GM21423 (cell line): ENCODE data around the gene TTLL6.
"Not testable (repeated sequence)": the region's sequence is repeated elsewhere in the genome, so short reads cannot be mapped to it uniquely, and the experiment has no call there.

ENCODE experiments used
- ATAC-seq: cut with Tn5 transposase; IDR thresholded peaks from one replicate; pipeline ENCODE4 v1.9.1; 2021; ENCODE audit warnings: mild to moderate bottlenecking, moderate library complexity; ENCODE audit not compliant: unreplicated experiment

Gene TTLL6

GRCh38 chr17:48816438-48816773, 623 bp downstream of the TTLL6 start:
- no peak for ATAC-seq

GRCh38 chr17:48815311-48815710, 1.7 kb downstream of the TTLL6 start:
- no peak for ATAC-seq

- ATAC-seq = no peak
Measured at GRCh38 chr17:48814504-48814903, 2.5 kb downstream of the TTLL6 start.

GRCh38 chr17:48812001-48812400, 5.0 kb downstream of the TTLL6 start:
- ATAC-seq = no peak

- ATAC-seq = no peak
Measured at GRCh38 chr17:48809182-48809581, 7.8 kb downstream of the TTLL6 start.

GRCh38 chr17:48804936-48805411, 12.1 kb downstream of the TTLL6 start:
- no peak for ATAC-seq

GRCh38 chr17:48800626-48801217, 16.3 kb downstream of the TTLL6 start:
- ATAC-seq = no peak

- no peak for ATAC-seq
Measured at GRCh38 chr17:48799069-48799723, 17.8 kb downstream of the TTLL6 start.

GRCh38 chr17:48796163-48796522, 20.9 kb downstream of the TTLL6 start:
- not testable (repeated sequence) for ATAC-seq

- no peak for ATAC-seq
Measured at GRCh38 chr17:48795444-48796162, 21.4 kb downstream of the TTLL6 start.

GRCh38 chr17:48792033-48792798, 24.8 kb downstream of the TTLL6 start:
- ATAC-seq = no peak

GRCh38 chr17:48791128-48792032, 25.6 kb downstream of the TTLL6 start:
- ATAC-seq = no peak

GRCh38 chr17:48790607-48791127, 26.4 kb downstream of the TTLL6 start:
- ATAC-seq = no peak

- ATAC-seq = no peak
Measured at GRCh38 chr17:48787828-48788227, 29.2 kb downstream of the TTLL6 start.

- no peak for ATAC-seq
Measured at GRCh38 chr17:48779421-48779820, 37.6 kb downstream of the TTLL6 start.

- no peak for ATAC-seq
Measured at GRCh38 chr17:48776602-48777001, 40.4 kb downstream of the TTLL6 start.

- ATAC-seq = no peak
Measured at GRCh38 chr17:48773245-48773644, 43.8 kb downstream of the TTLL6 start.

- ATAC-seq = no peak
Measured at GRCh38 chr17:48770954-48771353, 46.1 kb downstream of the TTLL6 start.

- ATAC-seq = no peak
Measured at GRCh38 chr17:48769009-48769675, 47.9 kb downstream of the TTLL6 start.
